HG03354 (cell line): ENCODE measurements around the gene ABCA7.

Source experiments
- ATAC-seq: cut with Tn5 transposase; IDR thresholded peaks from one replicate; pipeline ENCODE4 v1.9.1; 2021; ENCODE audit warnings: mild to moderate bottlenecking; ENCODE audit not compliant: unreplicated experiment, poor library complexity, severe bottlenecking

Gene ABCA7, protein sequence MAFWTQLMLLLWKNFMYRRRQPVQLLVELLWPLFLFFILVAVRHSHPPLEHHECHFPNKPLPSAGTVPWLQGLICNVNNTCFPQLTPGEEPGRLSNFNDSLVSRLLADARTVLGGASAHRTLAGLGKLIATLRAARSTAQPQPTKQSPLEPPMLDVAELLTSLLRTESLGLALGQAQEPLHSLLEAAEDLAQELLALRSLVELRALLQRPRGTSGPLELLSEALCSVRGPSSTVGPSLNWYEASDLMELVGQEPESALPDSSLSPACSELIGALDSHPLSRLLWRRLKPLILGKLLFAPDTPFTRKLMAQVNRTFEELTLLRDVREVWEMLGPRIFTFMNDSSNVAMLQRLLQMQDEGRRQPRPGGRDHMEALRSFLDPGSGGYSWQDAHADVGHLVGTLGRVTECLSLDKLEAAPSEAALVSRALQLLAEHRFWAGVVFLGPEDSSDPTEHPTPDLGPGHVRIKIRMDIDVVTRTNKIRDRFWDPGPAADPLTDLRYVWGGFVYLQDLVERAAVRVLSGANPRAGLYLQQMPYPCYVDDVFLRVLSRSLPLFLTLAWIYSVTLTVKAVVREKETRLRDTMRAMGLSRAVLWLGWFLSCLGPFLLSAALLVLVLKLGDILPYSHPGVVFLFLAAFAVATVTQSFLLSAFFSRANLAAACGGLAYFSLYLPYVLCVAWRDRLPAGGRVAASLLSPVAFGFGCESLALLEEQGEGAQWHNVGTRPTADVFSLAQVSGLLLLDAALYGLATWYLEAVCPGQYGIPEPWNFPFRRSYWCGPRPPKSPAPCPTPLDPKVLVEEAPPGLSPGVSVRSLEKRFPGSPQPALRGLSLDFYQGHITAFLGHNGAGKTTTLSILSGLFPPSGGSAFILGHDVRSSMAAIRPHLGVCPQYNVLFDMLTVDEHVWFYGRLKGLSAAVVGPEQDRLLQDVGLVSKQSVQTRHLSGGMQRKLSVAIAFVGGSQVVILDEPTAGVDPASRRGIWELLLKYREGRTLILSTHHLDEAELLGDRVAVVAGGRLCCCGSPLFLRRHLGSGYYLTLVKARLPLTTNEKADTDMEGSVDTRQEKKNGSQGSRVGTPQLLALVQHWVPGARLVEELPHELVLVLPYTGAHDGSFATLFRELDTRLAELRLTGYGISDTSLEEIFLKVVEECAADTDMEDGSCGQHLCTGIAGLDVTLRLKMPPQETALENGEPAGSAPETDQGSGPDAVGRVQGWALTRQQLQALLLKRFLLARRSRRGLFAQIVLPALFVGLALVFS (N-terminal part only)

DNA sequence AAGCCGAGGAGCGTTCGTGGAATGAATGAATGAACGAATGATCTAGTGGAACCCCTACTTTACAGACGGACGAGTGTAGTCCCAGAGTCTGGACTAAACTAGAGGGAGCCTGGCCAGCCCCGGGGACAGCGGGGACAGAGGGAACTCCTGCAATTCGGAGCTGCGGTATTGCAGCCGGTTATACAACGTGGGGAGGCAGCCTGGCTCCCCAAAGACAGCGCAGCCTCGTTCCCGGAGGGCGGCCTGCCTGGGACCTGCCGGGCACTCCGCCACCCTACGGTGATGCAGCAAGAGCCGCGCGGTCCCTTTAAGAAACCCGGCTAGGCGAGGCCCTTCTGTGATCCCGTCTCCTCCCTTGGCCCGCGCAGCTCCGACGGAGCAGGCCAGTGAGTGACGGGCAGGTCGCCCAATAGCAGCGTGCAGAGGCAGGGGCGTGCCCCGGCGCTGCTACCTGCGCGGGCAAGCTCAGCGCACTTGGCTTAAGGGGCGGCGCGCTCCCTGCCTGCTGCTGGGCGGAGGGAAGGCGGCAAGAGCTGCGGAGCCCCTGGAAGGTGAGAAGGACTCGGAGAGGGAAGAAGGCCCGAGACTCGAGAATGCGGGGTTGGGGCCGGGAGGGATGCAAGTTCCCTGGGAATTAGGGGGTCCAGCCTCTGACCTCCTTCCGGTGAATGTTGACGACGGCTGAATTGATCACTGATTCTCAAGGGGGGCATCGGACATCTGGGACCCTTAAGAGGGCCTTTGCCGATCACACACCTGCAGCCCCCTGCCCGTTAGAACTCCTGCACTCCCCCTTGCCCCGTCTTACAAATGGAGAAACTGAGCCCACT lies at the start of gene ABCA7:
Gene ABCA7 (plus strand): TSS at position 462 of the 830 bp plus-strand sequence. CDS start 1,255 bp downstream, outside the sequence.
- peak; percentile 74 for ATAC-seq

DNA sequence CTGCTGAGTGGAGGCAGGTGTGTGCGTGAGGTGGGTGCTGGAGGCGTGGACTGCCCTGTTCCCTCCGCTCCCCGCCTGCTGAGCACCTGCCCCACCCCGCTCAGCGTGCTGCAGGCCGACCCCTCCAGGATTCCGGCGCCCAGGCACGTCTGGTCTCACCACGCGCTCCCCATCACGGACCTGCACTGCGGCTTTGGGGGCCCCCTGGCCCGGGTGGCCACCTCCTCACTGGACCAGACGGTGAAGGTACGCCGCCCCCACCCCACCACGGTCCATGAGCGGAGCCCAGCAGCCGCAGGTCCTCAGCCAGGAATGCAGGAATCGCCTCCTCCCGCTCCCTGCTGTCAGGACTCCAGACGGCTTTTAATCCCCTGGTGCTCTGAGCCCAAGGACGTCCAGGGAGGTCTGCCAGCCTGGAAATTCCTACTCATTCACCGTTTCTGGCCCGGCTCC lies 49.8 kb upstream of the ABCA7 start:
- no peak for ATAC-seq

DNA sequence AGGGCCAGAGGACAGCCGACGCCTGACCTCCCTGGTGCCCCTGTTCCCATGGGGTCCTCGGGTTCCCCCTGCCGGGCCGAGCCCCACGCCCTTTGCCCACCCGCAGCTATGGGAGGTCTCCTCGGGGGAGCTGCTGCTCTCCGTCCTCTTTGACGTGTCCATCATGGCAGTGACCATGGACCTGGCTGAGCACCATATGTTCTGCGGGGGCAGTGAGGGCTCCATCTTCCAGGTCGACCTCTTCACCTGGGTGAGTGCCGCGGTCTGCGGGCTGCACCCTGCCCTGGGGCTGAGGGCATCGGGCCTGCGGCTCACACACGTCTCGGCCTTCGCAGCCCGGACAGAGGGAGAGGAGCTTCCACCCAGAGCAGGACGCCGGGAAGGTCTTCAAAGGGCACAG lies 49.2 kb upstream of the ABCA7 start:
- ATAC-seq: no peak

DNA sequence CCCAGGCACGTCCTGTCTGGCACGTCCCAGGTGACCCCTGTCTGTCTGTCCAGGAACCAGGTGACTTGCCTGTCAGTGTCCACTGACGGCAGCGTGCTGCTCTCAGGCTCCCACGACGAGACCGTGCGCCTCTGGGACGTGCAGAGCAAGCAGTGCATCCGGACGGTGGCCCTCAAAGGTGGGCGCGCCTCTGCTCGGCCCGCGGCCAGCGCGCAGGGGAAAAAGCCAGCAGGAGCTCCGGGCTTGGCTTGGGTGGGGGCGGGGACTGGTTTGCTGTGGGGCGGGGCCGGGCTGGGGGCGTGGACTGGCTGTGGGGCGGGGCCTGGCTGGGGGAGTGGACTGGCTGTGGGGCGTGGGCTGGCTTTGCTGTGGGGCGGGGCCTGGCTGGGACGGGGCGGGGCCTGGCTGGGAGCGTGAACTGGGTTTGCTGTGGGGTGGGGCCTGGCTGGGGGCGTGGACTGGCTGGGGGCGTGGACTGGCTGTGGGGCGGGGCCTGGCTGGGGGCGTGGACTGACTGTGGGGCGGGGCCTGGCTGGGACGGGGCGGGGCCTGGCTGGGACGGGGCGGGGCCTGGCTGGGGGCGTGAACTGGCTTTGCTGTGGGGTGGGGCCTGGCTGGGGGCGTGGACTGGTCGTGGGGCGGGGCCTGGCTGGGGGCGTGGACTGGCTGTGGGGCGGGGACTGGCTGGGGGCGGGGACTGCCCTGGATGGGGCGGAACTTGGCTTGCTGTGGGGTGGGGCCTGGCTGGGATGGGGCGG lies 48.6 kb upstream of the ABCA7 start:
- no peak for ATAC-seq

DNA sequence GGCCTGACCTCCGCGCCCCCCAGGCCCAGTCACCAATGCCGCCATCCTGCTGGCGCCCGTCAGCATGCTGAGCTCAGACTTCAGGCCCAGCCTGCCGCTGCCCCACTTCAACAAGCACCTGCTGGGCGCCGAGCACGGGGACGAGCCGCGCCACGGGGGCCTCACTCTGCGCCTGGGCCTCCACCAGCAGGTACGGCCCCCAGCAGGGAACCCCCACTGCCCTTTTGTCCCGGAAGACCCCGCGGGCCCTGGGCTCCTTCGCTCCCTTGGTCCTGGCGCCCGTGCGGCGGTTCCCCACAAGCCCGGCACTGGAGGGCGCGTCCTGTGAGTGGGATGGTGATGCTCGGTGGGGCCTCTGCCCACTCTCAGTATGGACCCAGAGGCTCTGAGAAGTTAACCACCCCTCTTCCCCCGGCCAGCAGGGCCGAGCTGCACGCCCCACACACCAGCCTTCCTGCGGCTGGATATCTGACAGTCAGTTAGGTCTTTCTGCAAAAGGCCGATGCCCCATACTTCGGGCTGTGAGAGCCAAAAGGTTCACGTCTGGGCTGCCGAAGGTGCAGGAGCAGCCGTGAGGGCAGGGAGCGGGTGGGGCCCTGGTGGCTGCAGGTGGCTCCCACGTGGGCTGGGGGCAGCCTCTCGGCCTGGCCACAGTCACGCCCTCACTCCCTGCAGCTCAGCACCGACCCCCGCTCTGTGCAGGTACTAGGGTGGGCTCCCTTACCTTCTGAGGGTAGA lies 47.8 kb upstream of the ABCA7 start:
- ATAC-seq: no peak

DNA sequence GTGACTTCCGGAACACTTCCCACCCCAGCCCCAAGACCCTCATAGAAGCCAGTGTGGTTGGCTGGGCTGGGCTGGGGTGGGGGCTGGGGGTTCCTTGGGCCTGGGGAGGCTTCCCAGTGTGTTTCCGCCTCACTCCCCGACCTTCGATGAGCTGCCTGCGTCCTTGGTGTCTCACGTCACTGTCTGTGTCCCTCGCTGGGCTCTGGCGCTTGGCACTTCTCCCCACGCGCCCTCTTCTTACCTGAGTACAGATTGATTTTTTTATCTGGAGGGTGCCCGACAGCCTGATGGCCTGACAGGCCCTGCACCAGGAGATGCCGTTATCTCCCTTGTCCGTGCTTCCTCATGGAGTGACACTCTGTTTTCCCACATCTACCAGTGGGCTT lies 47.2 kb upstream of the ABCA7 start:
- no peak for ATAC-seq

DNA sequence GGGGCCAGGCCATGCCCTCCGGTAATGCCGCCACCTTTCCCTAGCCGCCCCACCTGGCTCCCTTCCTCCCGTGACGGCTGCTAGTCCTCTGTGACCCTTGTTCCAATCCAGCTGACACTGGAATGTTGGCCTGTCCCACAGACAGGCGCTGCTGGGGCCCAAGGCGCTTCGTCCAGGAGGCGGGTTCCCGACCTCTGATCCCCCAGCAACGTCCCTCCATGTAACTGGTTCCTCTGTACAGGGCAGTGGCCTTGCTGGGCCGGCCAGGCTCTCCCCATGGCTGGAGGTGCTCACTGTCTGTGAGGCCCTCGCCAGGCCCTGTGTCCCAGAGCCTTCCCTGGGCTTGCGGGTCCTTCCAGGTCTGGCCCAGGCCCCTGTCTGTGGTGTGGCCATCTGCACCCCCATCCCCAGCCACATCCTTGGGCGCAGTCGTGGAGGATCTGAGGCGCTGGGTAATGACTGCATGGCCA lies 46.5 kb upstream of the ABCA7 start:
- no peak for ATAC-seq

DNA sequence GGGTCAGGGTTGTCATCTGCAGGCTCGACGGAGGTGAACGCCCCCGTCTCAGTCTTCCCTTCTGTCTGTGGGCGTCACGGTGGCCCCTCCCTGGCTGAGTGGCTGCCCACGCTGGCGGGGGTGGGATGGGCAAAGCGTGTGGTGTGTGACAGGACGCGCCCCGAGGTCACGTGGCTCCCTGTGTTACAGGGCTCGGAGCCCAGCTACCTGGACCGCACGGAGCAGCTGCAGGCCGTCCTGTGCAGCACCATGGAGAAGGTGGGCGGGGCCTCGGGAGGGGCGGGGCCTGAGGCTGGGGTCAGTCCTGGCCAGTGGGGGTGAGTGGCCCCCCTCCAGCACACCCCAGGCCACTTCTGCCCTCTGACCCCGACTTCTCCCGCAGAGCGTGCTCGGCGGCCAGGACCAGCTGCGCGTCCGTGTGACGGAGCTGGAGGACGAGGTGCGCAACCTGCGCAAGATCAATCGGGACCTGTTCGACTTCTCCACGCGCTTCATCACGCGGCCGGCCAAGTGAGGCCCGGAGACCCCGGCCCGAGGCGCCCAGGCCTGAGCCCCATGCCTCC lies 46.0 kb upstream of the ABCA7 start:
- no peak for ATAC-seq

DNA sequence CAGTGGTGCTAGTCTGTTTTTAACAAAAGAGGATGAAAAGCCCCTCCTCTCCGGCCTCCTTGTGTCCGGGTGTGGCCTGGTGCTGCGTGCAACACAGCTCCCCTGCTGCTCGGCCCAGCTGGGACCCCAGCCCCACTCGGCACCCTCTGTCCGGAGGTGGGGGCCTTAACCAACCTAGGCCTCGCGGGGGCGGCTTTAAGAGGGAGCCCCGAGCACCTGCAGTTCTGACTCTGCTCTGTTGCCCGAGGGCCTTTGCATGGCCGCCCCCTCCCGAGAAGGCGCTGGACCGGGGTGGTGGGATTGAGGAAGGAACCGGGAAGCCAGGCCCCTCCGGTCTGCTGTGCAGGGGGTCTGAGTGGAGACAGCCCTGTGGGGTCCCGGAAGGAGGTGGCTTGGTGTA lies 45.4 kb upstream of the ABCA7 start:
- ATAC-seq: no peak

DNA sequence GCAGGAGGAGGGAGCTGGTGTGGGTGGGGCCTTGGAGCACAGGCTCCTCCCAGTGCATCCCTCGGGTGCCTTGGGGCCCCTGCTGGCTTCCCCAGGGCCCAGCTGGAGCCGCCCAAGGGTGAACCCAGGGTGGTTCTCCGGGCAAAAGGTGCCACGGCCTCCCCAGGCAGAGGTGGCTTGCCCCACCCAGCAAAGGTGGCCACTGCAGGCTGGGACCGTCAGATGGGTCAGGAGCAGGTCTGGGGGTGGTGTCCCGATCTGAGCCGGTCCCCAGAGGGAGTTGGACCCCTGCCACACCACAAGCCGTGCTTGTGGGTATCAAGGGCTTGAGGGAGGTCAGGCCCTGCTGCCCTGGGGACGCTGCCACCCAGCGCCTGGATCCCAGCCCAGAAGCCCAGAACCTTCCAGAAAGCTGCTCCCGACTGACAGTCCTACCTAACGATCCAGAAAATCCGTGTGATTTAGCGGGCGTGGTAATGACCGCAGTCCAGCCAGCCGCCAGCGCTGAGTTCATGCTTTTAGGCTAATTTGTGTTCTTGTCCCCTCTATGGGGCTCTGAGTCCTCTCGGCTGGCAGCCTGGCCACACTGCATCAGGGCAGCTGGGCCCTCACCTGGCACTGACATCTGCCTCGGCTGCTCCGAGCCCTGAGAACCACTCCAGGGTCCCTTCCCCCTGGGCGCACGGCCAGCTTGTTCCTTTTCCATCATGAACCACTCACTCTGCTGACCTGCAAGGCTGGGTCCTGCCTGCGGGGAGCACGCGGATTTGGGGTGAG lies 44.7 kb upstream of the ABCA7 start:
- no peak for ATAC-seq

DNA sequence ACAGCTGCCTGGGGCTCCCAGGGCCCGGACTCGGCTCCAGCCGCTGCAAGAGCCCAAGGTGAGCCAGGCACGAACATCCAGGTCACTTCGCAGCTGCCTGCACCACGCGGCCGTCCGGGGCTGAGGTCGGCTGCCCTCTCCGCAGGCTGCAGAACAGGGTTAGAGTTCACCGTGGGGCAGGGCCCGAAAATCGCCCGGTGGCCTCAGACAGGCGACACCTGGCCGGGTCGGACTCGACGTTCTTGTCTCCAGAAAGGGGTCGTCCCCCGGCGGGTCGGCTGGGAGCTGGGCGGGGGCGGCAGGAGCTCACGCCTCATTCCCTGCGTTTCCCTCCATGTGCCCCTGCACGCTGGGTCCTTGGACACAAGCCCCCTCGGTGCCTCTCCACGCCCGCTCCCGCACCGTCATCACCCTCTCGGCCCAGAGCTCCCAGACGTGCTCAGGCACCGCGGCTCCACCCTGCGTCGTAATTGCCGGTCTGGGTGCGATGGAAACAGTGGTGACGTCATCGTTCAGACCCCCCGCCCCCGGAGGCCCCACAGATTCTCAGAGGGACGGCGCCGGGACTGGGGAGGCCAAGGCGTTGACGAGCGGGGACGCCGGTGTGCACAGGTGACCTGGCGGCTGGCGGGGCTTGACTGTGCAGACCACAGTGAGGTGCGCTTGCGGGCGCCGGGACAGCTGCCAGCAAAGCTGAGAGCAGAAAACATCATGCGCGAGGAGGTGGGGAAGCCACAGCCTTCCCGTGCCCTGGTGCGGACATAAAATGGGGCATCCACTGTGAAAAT lies 43.7 kb upstream of the ABCA7 start:
- ATAC-seq: no peak

DNA sequence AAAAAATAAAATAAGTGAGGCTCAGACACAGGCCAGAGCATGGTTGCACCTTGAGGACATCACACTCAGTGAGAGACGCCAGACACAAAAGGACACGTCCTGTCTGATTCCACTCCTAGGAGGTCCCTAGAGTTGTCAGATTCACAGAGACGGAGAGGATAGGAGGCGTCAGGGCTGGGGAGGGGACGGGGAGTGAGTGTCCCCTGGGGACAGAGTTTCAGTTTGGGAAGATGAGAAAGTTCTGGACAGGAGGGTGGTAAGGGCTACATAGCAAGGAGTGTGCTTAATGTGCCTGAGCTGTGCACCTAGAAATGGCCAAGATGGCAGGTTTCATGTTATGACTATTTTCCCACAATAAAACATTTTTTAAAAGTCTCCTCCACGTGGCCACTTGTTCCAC lies 41.8 kb upstream of the ABCA7 start:
- ATAC-seq: no peak

DNA sequence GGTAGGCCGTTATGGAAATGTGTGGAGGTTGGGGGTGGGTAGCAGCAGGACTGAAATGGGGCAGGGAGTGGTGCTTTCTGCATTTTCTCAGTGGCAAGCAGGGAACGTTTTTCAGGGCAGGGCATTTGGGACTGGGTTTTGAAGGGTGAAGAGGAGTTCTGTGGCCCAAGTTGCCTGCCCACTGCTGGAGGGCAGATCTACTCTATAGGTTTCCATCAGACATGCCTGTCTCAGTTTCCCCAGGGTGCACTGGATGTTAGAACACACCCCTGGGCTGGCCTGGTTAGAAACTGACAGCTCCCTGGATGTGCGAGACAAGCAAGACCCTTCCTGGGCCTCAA lies 40.6 kb upstream of the ABCA7 start:
- ATAC-seq: no peak

DNA sequence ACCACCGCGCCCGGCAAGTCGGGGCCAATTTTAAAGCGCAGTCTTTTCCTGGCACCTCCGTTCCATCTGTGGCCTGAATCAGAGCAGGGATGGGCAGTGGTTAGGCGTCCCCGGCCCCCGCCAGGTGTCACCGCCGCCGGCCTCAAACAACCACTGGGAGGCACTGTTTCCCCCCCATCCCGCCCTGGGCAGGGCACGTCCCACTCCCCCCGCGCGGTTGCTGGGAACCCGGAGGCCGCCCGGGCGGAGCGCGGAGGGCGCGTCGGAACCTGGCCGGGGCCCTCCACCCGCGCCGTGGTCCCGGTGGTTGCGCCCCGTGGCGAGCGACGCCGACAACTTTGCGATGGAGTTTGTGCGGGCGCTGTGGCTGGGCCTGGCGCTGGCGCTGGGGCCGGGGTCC lies 39.8 kb upstream of the ABCA7 start, which contains the start of gene GRIN3B:
Gene GRIN3B (plus strand): TSS at position 325 of the 400 bp plus-strand sequence. CDS start 19 bp downstream, at position 344.
- no peak for ATAC-seq

DNA sequence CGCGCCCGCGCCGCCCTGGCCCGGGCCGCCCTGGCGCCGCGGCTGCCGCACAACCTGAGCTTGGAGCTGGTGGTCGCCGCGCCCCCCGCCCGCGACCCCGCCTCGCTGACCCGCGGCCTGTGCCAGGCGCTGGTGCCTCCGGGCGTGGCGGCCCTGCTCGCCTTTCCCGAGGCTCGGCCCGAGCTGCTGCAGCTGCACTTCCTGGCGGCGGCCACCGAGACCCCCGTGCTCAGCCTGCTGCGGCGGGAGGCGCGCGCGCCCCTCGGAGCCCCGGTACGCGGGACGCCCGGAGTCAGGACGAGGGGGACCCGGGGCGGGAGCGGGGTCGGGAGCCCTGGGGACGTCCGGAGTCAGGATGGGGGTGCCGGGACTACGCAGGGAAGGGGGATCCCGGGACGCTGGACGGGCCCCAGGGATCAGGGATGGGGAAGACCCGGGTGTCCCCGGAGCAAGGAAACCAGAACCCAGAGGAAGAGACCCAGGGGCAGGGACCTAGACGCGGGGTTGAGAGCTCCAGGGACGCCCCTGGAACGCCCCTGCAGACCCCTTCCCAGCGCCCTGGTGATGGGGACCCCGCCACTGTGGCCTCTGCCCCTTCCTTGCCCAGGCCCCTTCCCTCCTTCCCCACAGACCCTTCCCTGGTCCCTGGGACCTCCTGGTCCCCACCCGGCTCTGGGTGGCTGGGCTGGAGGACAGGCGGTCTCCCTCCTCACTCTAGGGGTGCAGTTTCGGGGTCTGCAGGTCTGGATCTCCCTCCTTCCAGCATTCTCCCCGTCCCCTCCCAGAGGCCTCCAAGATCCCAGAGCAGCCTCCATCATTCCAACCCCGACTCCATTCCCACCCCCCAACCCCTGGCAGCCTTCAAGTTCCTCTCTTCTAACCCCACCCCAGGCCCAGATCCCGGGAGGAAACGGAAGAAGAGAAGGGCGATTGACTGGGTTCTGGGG lies 39.0 kb upstream of the ABCA7 start:
- no peak for ATAC-seq
